OCI-LY1 (cell line): ENCODE results near the gene FGF21.

Experiments used
- EZH2 ChIP-seq: fragments of 200-600 bp; sonication (generic), shearing (Covaris generic); IDR thresholded peaks from 2 replicates; pipeline ENCODE4 v1.8.0; 2017; ENCODE audit warnings: borderline replicate concordance, mixed run types, mild to moderate bottlenecking, antibody characterized with exemption, low read length, moderate library complexity, mixed read lengths
- TF ChIP-seq, protein P1 (sequence below): fragments of 200-600 bp; sonication (generic), shearing (Covaris generic); IDR thresholded peaks from 2 replicates; pipeline ENCODE4 v1.5.1; 2017; ENCODE audit warnings: mild to moderate bottlenecking, antibody characterized with exemption, low read length, moderate library complexity, mixed read lengths

DNA sequence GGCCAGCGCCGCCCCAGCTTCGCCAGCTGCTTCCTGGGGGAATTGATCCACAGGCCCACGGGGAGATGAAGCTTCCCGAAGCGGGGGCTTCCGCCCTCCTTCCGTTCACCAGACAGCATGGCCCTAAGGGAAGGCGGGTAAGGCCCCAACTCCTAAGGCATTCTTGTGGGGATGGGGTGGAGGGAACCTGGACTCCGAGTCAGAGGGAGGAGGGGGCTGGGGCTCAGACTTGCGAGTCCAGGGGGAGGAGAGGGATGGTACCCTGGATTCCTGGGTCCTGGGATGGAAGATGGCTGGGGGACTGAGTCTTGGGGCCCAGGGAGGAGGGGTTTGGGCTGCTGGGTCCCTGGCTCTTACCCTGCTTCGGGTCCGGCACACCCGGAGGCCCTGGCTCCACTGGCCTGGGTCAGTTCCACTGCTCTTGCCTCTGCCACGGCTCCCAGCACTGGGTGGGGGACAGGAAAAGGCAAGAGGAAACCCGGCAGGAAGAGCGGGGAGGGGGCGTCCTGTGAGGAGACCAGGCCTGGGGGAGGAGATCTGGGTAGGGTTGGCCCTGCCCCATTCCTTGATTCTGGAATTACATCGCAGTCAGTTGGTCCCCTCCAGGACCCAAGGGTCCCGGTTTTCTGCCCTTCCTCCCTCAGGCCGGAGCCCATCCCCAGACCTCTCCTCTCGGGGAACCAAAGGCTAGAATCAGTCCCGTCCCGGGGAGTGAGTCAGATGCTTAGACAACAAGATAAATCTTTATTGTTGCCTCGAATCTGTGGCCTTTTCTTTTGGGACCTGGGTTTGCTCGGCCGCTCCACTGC, 15.0 kb upstream of the FGF21 start, which contains the start of gene RASIP1:
- TF ChIP-seq, protein P1, sequence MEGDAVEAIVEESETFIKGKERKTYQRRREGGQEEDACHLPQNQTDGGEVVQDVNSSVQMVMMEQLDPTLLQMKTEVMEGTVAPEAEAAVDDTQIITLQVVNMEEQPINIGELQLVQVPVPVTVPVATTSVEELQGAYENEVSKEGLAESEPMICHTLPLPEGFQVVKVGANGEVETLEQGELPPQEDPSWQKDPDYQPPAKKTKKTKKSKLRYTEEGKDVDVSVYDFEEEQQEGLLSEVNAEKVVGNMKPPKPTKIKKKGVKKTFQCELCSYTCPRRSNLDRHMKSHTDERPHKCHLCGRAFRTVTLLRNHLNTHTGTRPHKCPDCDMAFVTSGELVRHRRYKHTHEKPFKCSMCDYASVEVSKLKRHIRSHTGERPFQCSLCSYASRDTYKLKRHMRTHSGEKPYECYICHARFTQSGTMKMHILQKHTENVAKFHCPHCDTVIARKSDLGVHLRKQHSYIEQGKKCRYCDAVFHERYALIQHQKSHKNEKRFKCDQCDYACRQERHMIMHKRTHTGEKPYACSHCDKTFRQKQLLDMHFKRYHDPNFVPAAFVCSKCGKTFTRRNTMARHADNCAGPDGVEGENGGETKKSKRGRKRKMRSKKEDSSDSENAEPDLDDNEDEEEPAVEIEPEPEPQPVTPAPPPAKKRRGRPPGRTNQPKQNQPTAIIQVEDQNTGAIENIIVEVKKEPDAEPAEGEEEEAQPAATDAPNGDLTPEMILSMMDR = no peak
- TF ChIP-seq EZH2 = no peak
